HG03432 (cell line): ENCODE data around the gene TENM4.

Experiments used
- ATAC-seq: cut with Tn5 transposase; IDR thresholded peaks from one replicate; pipeline ENCODE4 v1.9.1; 2021; ENCODE audit warnings: mild to moderate bottlenecking, moderate library complexity; ENCODE audit not compliant: unreplicated experiment

The TENM4 gene

DNA sequence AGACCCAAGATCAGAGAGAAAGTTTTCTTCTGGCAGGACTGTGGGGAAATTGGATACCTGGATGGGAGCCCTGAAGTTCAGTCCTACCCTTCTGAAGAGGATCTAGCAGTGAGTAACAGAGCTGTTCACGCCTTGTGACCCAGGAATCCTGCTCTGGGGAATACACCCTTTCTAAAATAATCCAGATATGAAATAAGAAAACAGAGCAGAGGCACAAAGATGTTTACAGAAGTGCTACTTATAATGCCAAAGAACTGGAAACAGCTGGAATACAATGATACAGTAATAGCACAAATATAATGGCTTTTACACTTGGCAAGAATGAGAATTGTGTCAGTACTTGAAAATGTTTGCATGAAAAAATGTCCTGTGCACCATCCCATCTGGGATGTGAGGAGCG lies 562.2 kb downstream of the TENM4 start:
- no peak for ATAC-seq

DNA sequence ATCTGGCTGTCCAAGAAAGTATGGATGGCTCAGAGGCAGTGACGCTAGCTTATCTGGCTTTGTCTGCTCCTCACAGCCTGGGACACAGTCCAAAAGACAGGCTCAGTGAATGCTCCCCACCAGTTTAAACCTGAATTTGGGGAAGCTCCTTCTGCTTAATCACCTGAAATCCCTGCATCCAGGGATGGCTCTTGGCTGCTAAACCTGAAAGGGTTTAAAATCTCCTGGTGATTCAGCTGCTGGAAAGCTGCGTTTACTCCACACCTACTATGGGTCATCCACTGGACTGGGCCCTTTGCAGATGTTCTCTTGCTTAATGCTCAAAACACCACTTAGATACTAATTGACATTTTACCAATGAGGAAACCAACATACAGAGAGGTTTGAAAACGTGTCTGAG lies 564.2 kb downstream of the TENM4 start:
- no peak for ATAC-seq

DNA sequence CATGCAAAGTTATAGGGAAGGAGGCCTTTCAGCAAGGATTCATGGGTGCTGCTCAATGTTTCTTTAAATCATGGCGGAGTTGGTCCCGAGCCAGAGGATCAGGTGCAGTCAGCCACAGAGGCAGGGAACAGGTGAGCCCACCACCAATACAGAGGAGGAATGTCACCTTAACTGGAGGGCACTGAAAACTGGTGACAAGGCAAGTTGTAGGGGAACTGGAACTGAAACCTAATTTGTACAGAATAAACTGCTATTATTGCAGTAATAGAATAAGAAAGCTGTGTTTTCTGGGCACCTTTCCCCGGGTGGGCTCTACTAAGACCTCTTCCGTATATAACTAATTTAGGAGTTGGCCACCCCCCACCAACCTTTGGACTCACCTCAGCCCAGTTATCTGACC lies 570.2 kb downstream of the TENM4 start:
- no peak for ATAC-seq

DNA sequence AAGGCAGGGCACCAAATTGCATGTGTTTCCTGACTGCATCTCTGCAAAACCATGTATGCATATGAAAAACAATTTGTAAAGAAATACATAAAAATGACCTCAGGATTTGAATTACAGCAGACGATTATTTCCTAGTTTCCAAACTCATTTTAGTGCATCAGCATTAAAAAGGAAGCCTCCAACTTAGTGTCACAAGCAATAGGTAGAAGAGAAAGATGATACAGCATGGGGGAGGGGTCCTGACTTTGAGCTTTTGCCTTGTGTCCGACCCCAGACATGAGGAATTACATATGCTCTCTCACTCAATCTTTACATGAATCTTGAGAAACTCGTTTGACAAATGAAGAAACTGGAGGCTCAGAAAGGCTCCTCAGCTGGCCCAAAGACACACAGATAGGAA lies 571.5 kb downstream of the TENM4 start:
- no peak for ATAC-seq

DNA sequence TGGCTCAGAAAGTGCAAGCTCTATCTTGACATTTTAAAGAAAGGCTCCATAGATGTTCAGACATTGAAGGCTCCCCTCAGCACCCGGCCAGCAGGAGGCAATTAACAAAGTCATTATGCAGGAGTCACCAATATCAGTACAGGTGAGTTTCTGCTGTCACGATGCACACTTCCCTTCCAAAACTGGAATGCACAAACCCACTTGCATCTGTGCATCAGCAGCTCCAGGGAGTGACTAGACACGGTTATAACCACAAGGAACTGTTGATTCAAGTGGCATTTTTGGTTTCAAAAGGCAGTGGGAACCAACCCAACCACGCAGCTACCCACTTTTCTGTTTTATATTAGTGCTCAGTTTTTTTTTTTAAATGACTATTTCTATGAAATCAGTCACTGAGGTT lies 572.3 kb downstream of the TENM4 start:
- ATAC-seq = no peak

DNA sequence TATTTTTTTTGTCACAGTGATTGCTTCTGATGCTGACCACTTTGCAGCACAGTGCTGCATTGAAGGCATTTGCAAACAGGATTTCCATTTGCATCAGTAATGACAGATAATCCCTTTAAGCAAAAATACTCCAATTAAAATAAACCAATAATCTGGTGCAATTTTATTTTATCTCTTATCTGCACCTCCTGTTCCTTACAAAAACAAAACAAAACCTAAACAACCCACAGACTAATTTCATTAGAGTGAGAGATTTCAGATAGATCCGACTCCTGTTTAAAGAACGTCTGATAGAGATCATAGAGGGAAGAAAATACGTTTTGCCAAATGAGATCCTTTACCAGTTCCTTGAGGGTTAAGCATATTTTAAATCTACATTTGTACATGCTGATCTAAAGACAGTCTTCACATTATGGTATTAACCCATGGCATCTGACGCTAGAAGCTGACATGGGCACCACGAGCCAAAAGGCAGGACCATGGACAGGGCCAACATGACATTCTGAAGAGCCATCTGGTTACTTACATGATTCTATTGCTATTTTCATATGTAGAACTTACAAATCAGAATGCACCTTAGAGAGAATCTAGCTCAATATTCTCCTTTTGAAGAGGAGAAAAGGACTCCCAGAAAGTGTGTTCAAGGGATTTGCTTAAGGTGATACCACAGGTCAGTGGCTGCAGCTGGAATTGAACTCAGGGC lies 580.0 kb downstream of the TENM4 start:
- no peak for ATAC-seq

DNA sequence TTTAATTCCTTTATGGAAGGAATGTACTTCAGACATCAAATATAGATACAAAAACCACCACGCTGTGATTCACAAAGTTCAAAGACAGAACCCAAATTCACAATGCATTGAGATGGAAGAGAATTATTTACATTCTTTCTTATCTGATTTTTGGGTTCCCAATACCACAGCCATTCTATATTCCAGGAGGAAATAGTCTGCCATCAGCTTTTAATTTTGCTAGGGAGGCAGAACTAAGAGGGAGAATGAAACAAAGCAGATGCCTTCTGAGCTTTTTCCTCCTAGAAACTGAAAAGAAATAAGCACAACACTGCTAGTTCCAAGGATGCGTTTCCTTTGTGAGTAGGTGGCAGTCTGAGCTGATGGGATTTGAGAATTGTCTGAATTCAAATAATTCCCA lies 583.1 kb downstream of the TENM4 start:
- no peak for ATAC-seq

DNA sequence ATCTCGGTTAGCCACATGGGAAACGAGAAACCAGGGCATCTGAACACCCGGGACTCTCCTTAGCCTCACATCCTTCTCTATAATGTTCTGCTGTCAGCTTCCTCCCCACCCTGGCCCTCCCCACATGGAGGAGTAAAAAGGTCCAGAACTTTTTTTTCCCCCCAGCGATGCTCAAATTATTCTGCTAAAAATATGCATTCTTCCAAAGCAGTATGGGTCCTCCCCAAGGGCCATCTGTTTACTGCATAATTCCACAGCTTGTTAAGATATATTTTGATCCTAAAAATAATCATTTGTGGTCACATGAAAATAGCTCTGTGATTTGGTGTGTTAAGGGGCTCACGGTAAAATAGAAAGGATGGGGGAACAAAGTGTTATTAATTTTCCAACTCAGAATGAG lies 584.6 kb downstream of the TENM4 start:
- no peak for ATAC-seq

DNA sequence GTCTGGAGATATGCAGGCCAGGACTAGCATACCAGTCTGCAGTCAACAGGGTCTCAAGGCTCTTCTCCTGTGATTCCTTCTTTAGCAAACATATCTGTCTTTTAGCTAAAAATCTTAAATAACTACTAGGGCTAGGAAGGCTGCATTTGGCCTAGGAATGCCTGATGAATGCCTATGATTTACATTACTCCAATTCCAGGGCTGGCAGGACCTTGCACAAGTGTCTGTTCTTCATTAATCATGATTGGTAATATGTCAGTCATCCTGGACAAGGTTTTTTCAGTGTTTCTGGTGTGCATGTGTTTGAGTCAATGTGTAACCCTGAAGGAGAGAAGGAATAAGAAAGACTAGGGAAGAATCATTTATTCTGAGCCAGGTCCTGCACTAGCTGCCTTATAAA lies 585.7 kb downstream of the TENM4 start:
- no peak for ATAC-seq

DNA sequence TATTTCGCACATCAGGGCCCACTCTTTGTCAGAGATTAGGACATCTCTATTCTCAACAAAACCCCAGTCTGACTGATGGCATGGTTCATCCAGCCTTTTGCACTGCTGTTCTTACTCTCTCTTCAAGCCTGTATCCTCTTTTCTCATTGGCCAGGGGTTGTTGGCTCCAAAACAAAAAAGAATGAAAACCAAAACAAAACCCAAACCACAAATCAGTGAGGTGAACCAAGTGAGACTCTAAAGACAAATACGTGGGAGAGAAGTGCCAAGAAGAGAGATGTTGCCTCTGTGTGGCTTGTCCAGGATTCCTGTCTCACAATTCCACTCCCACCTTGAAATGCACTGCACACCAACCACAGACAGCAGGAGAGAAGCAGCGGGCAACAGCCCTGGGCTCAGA lies 587.3 kb downstream of the TENM4 start:
- ATAC-seq = no peak

DNA sequence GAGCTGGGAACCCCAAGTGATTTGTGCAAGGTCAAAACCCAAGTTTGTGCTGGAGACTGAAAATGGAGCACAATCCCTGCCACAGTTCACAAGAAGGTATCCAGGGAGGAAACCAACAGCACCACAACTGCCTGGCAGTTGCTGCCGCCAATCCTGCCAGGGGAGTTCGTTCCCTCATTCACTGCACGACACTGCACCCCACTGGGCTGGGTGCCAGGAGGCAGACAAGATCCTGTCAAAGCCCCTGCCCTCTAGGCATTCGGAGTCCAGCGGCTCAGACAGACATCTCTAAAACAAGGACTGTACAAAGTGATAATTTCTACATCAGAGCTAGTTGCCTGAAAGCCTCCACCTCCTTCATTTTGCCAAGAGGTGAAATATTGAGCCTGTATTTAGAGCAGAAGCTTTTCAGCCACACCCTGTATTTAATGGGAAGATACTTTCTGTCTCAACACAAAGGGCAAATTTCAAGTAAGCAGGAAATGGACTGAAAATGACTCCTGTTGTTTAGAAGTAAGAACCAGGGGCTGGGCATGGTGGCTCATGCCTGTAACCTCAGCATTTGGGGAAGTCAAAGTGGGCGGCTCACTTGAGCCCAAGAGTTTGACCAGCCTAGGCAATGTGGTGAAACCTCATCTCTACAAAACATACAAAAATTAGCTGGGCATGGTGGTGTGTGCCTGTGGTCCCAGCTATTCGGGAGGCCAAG lies 588.8 kb downstream of the TENM4 start:
- no peak for ATAC-seq

DNA sequence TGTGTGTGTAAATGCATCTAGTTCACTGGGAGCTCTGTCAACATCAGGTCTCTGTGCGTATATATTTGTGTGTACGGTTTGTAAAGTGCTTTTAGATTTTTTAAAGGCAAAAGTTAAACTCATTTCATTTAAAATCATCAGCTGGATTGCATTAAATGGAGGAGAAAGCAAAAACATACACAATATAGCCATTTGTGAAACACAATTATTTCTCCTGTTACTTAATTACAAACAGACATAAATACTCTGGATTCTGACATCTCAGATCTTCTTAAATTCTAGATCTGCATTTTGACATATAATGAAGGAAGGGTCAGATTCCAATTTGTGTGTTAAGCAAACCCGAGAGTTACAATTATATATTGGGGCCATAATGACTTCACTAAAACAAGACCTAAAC lies 590.8 kb downstream of the TENM4 start:
- no peak for ATAC-seq

DNA sequence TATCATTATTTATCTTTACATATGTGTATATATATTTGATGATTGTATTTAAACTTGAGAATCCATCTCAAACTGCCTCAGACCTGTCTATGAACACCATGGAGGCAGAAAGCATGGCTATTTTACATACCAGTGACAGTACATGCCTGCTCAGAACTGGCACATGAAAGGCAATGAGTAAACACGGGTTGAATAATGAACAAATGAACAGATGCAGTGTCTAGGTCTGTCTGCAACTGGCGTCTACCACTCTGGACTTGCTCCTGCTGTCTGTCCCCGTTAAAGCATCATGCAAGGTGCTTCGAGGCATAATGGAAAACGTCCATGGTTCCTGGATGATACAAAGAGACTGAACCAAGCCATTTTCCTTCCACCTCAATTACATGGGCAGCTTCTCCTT lies 594.6 kb downstream of the TENM4 start:
- ATAC-seq = no peak

DNA sequence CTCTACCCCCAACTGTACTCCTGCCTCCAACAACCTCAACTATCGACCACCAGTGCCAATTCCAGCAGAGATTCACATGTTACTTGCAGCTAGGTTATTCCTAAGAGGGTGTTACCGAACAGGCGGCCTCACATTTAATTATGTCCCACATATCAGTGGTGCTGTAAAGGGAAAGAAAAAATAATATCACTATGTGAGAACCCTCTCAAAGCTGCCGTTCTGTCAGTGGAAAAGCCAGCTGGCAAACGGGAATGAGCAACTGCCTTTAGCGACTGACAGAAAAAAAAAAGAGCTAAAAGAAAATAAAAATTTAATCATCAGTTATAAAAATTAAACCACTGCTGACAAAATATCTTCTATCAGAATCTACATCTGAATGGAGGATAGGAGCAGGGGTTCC lies 595.3 kb downstream of the TENM4 start:
- ATAC-seq = no peak

DNA sequence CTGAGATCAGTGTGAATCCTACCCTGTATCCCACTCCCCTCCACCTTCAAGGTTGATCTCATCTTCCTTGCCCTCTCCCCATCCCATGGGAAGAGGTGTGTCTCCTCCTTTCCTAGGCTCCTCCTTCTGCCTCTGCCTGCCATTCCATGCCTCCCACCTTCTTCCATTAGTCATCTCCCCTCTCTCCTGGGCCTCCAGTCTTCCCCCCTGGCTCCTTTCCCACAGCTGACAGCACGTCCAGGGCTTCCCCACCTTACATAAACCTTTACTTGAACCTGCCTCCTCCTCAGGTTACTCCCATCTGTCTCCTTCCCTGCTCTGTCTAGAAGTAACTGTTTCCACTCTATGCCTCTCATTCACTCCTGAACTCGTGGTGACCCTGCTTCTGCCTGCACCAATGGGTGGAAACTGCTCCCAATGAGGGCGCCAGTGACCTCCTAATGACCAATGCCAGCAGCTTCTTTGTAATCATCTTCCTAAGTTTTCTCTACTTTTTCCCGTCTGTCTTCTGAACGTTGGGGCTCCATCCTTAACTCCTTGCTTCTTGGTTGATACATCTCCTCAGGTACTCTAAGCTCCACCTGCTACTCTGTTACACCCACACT lies 599.3 kb downstream of the TENM4 start:
- no peak for ATAC-seq

DNA sequence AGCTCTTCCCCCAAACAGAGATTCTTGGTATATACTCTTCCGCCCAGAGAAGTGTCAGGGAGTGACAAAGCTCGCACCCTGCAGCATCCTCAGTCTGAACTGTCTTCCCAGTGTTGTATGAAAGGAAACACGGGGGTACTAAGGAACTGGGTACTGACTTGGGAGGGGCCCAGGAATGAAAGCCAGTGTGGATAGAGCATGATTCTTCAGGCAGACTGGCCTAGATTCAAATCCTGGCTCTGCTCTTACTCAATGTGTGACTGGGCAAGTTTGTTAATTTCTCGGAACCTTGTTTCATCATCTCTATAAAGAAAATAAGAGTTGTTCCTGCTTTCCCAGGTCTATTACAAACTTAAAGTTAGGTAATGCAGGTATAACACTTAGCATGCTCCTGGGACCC lies 600.2 kb downstream of the TENM4 start:
- ATAC-seq = no peak

DNA sequence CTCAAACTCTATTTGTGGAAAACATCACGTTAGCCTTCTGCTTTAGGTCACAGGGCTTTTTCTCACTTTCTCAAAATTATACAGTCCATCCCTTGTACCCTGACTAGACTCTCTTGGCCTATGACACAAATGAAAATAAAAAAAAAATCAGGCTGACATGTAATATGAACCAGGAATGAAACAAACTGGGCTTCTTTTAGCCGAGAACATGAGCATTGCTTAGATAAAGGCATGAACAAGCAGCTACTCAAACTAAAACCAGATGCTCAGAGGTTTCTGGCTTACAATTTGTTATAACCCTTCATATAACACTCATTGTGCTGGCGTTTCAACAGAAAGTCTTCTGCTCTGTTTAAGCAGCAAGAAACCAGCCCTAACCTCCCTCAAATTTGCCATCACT lies 600.6 kb downstream of the TENM4 start:
- ATAC-seq = no peak

DNA sequence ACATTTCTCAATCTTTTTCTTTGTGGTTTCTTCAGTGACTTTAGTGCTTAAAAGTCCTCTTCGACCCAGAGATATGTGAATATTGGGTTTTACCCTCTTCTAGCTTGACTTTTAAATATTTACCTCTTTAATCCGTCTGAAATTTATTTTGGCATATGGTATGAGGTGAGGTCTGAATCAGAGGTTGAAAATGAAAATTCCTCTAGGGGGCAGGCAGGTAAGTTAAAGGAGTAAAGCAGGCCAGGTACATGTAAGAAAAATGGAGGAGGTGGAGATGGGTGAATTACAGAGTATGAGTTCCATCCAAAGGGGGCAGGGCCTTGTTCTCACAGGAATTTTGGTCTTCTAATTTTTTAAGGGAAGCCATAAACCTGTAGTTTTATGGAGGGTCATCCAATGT lies 602.4 kb downstream of the TENM4 start:
- no peak for ATAC-seq

DNA sequence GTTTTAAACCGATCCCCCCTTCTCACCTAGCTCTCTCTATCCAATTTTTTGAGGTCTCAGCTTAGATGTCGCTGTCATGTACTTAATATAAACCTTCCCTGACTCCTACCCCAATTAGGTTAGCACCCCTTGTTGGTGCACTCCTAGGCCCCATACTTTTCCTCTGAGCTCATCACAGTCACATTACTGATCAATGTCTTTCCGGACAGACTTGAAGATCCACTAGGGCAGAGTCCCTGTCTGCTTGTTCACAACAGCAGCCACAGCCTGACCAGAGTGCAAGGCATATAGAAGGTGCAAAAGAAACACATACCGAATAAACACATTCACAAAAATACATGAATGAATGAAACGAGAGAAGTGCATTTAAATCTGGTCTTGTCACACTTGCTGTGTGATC lies 605.2 kb downstream of the TENM4 start:
- ATAC-seq = no peak

DNA sequence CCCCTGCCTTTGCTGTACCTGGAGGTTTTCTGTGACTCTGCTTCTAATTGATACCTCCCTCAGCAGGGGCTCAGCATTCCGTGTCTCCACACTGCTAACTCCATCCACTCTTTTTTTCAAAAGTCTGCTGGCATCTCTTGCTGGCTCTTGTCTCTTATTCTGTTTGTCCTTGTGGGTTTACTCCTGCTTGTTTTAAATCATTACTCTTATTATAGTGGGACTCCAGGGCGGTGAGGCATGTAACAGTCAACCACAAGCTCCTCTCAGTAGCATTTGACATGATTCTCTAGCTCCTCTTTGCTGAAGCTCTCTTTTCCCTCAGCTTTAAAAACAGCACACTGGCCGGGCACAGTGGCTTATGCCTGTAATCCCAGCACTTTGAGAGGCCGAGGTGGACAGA lies 605.9 kb downstream of the TENM4 start:
- ATAC-seq = no peak

DNA sequence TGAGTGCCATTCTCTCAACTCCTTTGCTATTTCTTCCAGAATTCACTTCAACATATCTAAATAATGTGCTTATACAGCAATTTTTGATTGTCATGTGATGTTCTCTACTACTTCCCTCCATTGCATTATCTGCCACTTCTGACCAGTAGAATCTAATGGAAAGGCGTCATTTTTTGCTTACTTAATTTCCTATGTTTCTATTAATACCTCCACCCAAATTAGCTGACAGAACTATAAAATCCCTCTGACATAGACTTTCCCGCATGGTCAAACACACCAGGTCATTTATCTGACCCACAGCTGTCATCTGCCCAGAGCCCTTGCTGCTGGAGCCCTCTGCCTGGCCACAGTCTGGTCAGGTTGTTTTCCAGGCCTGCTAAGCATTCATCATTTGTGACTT lies 607.6 kb downstream of the TENM4 start:
- no peak for ATAC-seq

DNA sequence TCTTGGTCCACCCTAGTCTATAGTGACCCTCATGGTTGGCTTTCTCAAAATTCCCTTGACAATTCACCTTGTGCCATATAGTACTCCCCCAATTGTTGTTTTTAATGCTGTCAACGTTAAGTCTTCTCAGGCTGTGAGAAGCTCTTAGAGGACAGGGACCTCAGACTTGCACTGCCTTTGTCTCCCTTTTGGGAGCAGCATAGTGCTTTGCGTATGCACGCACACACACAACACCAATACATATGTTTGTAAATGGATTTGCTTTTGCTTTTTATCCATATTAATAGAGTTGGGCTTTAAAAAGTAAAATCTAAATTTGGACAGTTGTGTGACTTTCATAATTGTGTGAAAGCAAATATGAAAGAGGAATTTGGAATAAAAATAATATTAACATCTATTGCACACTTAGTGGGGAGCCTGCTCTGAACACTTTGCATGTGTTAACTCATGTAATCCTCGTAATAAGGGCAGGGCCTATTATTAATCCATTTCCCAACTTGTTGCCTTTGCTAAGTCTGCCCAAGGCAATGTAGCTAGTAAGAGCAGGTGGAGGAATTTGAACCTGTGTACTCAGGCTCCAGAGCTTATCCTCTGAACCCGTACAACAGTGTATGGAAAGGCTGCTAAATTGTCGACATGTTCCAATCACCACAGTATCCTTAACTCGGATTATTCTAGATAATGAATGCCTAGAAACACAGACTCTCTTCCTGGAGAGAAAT lies 608.4 kb downstream of the TENM4 start:
- no peak for ATAC-seq
